H9 (cell line): ENCODE data around the gene C20orf202. TPM values are rescaled to one million over a fixed set of nuclear protein-coding genes. Genes with fewer than 3 reads are reported as not detected.
"Not testable (repeated sequence)": the region's sequence is repeated elsewhere in the genome, so short reads cannot be mapped to it uniquely, and the experiment has no call there.

Experiments
- DNase-seq: peaks from one replicate; pipeline ENCODE4 v3.0.0-alpha.2; 2017
- H2AFZ ChIP-seq: one replicate; pipeline ENCODE4 v1.6.1; 2013; ENCODE audit warnings: mild to moderate bottlenecking, low read length, control low read depth, moderate library complexity
- H2AK5ac ChIP-seq: 2 replicates; pipeline ENCODE4 v1.6.1; 2013; ENCODE audit warnings: low read length, control low read depth, mixed read lengths; ENCODE audit not compliant: insufficient read length
- H2BK120ac ChIP-seq: one replicate; pipeline ENCODE4 v1.6.1; 2013; ENCODE audit warnings: low read depth, mild to moderate bottlenecking, low read length, control low read depth, inconsistent platforms; ENCODE audit not compliant: poor library complexity, severe bottlenecking
- H2BK12ac ChIP-seq: 2 replicates; pipeline ENCODE4 v1.6.1; 2013; ENCODE audit warnings: low read length, control low read depth, mixed read lengths, low read depth; ENCODE audit not compliant: insufficient read length
- H2BK15ac ChIP-seq: 2 replicates; pipeline ENCODE4 v1.6.1; 2013; ENCODE audit warnings: low read depth, low read length, control low read depth
- H2BK20ac ChIP-seq: one replicate; pipeline ENCODE4 v1.6.1; 2013; ENCODE audit warnings: low read depth, mild to moderate bottlenecking, low read length, control low read depth, inconsistent platforms; ENCODE audit not compliant: poor library complexity, severe bottlenecking
- H2BK5ac ChIP-seq: 2 replicates; pipeline ENCODE4 v1.6.1; 2013; ENCODE audit warnings: low read length, control low read depth, mixed read lengths; ENCODE audit not compliant: insufficient read length
- H3K14ac ChIP-seq: 2 replicates; pipeline ENCODE4 v1.6.1; 2013; ENCODE audit warnings: low read length, control low read depth; ENCODE audit not compliant: insufficient read depth
- H3K18ac ChIP-seq: 2 replicates; pipeline ENCODE4 v1.6.1; 2013; ENCODE audit warnings: low read depth, mild to moderate bottlenecking, mixed read lengths, low read length, control low read depth; ENCODE audit not compliant: insufficient read length
- H3K23ac ChIP-seq: 2 replicates; pipeline ENCODE4 v1.6.1; 2013; ENCODE audit warnings: low read length, control low read depth, mixed read lengths, low read depth; ENCODE audit not compliant: insufficient read length
- H3K23me2 ChIP-seq: 2 replicates; pipeline ENCODE4 v1.6.1; 2013; ENCODE audit warnings: low read depth, mild to moderate bottlenecking, mixed read lengths, low read length, control low read depth; ENCODE audit not compliant: insufficient read length, poor library complexity, severe bottlenecking
- H3K27ac ChIP-seq: 2 replicates; pipeline ENCODE4 v1.5.1; 2013; ENCODE audit warnings: low read length, control low read depth, mixed read lengths, low read depth; ENCODE audit not compliant: insufficient read length
- H3K27me3 ChIP-seq: 2 replicates; pipeline ENCODE4 v1.6.1; 2013; ENCODE audit warnings: low read length, control low read depth, inconsistent platforms; ENCODE audit not compliant: insufficient read depth
- H3K4ac ChIP-seq: 2 replicates; pipeline ENCODE4 v1.6.1; 2013; ENCODE audit warnings: low read depth, mild to moderate bottlenecking, control low read depth, inconsistent platforms, low read length, moderate library complexity
- H3K4me1 ChIP-seq: 2 replicates; pipeline ENCODE4 v1.6.1; 2013; ENCODE audit warnings: low read length, control low read depth, inconsistent platforms; ENCODE audit not compliant: insufficient read depth
- H3K4me2 ChIP-seq: 2 replicates; pipeline ENCODE4 v1.6.1; 2013; ENCODE audit warnings: low read length, control low read depth, mixed read lengths; ENCODE audit not compliant: insufficient read length, insufficient read depth
- H3K56ac ChIP-seq: 2 replicates; pipeline ENCODE4 v1.6.1; 2013; ENCODE audit warnings: low read depth, mild to moderate bottlenecking, mixed read lengths, low read length, control low read depth; ENCODE audit not compliant: insufficient read length
- H3K79me1 ChIP-seq: 2 replicates; pipeline ENCODE4 v1.6.1; 2013; ENCODE audit warnings: low read depth, mild to moderate bottlenecking, moderate library complexity, low read length, control low read depth, inconsistent platforms; ENCODE audit not compliant: insufficient read depth, poor library complexity, severe bottlenecking
- H3K79me2 ChIP-seq: 2 replicates; pipeline ENCODE4 v1.6.1; 2013; ENCODE audit warnings: low read length, control low read depth, inconsistent platforms; ENCODE audit not compliant: insufficient read depth
- H3K9ac ChIP-seq: 2 replicates; pipeline ENCODE4 v1.6.1; 2013; ENCODE audit warnings: low read length, control low read depth, mixed read lengths; ENCODE audit not compliant: insufficient read length; ENCODE audit errors: extremely low read depth
- H3K9me3 ChIP-seq: one replicate; pipeline ENCODE4 v1.6.1; 2013; ENCODE audit warnings: low read depth, low read length, inconsistent platforms; ENCODE audit not compliant: control insufficient read depth
- H3T11ph ChIP-seq: one replicate; pipeline ENCODE4 v1.6.1; 2013; ENCODE audit warnings: mild to moderate bottlenecking, low read length, control low read depth, inconsistent platforms
- H4K20me1 ChIP-seq: one replicate; pipeline ENCODE4 v1.6.1; 2013; ENCODE audit not compliant: control insufficient read depth, insufficient read length, insufficient read depth
- H4K5ac ChIP-seq: 2 replicates; pipeline ENCODE4 v1.6.1; 2013; ENCODE audit warnings: low read depth, mild to moderate bottlenecking, mixed read lengths, low read length, control low read depth; ENCODE audit not compliant: insufficient read length
- H4K8ac ChIP-seq: replicated peaks from 2 replicates; pipeline ENCODE4 v1.6.1; 2013; ENCODE audit warnings: low read length, control low read depth, mixed read lengths, low read depth; ENCODE audit not compliant: insufficient read length
- H4K91ac ChIP-seq: 2 replicates; pipeline ENCODE4 v1.6.1; 2013; ENCODE audit warnings: low read depth, mild to moderate bottlenecking, moderate library complexity, mixed read lengths, low read length, control low read depth; ENCODE audit not compliant: insufficient read length
- H3K27ac Mint-ChIP-seq, 3 experiments: 2 replicates in 2 of 3; 3 replicates in 1 of 3; pipeline ENCODE4 v1.8.0; 2020 to 2021; ENCODE audit warnings: mixed read lengths in 3 of 3, mild to moderate bottlenecking in 1 of 3, moderate library complexity in 1 of 3
- H3K27me3 Mint-ChIP-seq: 2 replicates; pipeline ENCODE4 v1.8.0; 2021; ENCODE audit warnings: low read depth, mild to moderate bottlenecking, moderate library complexity, mixed read lengths
- H3K36me3 Mint-ChIP-seq, 3 experiments: 2 replicates in 2 of 3; 3 replicates in 1 of 3; pipeline ENCODE4 v1.8.0; 2020 to 2021; ENCODE audit warnings: low read depth in 3 of 3, mixed read lengths in 3 of 3; ENCODE audit not compliant: insufficient read depth in 1 of 3
- H3K4me1 Mint-ChIP-seq, 2 experiments: 2 replicates each; pipeline ENCODE4 v1.8.0; 2020; ENCODE audit warnings: mixed read lengths in 2 of 2
- H3K4me3 Mint-ChIP-seq, 2 experiments: 2 replicates in 1 of 2; 3 replicates in 1 of 2; pipeline ENCODE4 v1.8.0; 2020 to 2021; ENCODE audit warnings: mild to moderate bottlenecking in 2 of 2, mixed read lengths in 2 of 2, moderate library complexity in 1 of 2
- H3K9me3 Mint-ChIP-seq, 2 experiments: 2 replicates in 1 of 2; 3 replicates in 1 of 2; pipeline ENCODE4 v1.8.0; 2020; ENCODE audit warnings: mild to moderate bottlenecking in 2 of 2, mixed read lengths in 2 of 2, moderate library complexity in 1 of 2
- CTCF ChIP-seq: fragments of 200-600 bp; sonication (generic); conservative IDR thresholded peaks from 3 replicates; pipeline ENCODE4 v1.8.0; 2021; ENCODE audit warnings: antibody characterized with exemption, mild to moderate bottlenecking
- WGBS: extraction: QIAGEN DNeasy Blood & Tissue Kit; methylation state at CpG from one replicate; pipeline ENCODE4 v1.1.7; 2013; ENCODE audit warnings: missing lambda C conversion rate, low lambda C conversion rate, mixed read lengths; ENCODE audit not compliant: insufficient read length; ENCODE audit errors: extremely low coverage; 5-methylcytosine and 5-hydroxymethylcytosine counted together
- total RNA-seq: library from RNA; stranded (reverse); gene quantifications from 2 replicates; pipeline ENCODE4 v1.2.1, GENCODE V29; 2021

C20orf202 gene
- total RNA-seq, 1 experiment from 2014 or later: 0.13 TPM

DNA sequence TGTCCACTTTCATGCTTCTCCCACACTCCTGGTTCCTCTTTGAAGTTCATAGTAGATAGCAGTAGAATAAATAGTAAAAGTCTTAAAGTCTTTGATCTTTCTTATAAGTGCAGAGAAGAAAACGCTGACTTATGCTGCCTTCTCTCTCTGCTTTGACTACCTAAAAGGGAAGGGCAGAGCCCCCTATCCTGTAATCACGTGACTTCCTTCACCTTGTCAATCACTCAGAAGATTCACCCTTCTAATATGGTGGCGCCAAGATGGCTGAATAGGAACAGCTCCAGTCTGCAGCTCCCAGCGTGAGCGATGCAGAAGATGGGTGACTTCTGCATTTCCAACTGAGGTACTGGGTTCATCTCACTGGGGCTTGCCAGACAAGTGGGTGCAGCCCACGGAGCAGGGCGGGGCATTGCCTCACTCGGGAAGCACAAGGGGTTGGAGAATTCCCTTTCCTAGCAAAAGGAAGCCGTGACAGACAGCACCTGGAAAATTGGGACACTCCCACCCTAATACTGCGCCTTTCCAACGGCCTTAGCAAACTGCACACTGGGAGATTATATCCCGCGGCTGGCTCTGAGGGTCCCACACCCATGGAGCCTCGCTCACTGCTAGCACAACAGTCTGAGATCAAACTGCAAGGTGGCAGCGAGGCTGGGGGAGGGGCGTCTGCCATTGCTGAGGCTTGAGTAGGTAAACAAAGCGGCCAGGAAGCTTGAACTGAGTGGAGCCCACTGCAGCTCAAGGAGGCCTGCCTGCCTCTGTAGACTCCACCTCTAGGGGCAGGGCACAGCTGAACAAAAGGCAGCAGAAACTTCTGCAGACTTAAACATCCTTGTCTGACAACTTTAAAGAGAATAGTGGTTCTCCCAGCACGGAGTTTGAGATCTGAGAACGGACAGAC, 13.5 kb downstream of the C20orf202 start:
- not testable (repeated sequence) for H2AFZ ChIP-seq, H3K23ac ChIP-seq, H2BK120ac ChIP-seq, H4K91ac ChIP-seq, H3K4me1 ChIP-seq, H3K4me2 ChIP-seq, H3K56ac ChIP-seq, H3K36me3 Mint-ChIP-seq, H3K14ac ChIP-seq, H3K27me3 ChIP-seq, DNase-seq, H3K9ac ChIP-seq, H3T11ph ChIP-seq, H3K23me2 ChIP-seq, H3K27ac ChIP-seq, H3K18ac ChIP-seq, H3K79me2 ChIP-seq, H3K4me3 Mint-ChIP-seq, H4K8ac ChIP-seq, H3K9me3 ChIP-seq, H3K79me1 ChIP-seq, H2BK15ac ChIP-seq, H4K20me1 ChIP-seq, H2BK5ac ChIP-seq, H2AK5ac ChIP-seq, H2BK12ac ChIP-seq, H2BK20ac ChIP-seq, H4K5ac ChIP-seq, H3K4ac ChIP-seq
- WGBS: no CpG with 5 or more reads among the region's 19 CpGs
- Mint-ChIP-seq H3K27me3 (peaks cover 44% of the 10 kb centered on the region), H3K27ac (peak overlapping the region in 1 of 3 experiments; percentile 63; a peak in 1 of 7 replicates), H3K4me1 (peaks cover 34 to 37% of the 10 kb centered on the region in 2 experiments), H3K9me3 (peaks cover 23 to 28% of the 10 kb centered on the region in 2 experiments)
- peak; percentile 29; the same call in 2 of the 3 replicates for TF ChIP-seq CTCF

DNA sequence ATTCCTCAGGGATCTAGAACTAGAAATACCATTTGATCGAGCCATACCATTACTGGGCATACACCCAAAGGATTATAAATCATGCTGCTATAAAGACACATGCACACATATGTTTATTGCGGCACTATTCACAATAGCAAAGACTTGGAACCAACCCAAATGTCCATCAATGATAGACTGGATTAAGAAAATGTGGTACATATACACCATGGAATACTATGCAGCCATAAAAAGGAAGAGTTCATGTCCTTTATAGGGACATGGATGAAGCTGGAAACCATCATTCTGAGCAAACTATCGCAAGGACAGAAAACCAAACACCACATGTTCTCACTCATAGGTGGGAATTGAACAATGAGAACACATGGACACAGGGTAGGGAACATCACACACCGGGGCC, 19.5 kb downstream of the C20orf202 start:
- H4K8ac ChIP-seq: not testable (repeated sequence)

More for the DNA sequence above, 19.5 kb downstream of the C20orf202 start:
- WGBS: no CpG with 5 or more reads among the region's 4 CpGs
- H2BK5ac ChIP-seq, H2BK120ac ChIP-seq, H3K27ac ChIP-seq, H3K23me2 ChIP-seq, H3K23ac ChIP-seq, H3K4me2 ChIP-seq, DNase-seq, H3K4me1 ChIP-seq, H3K4me3 Mint-ChIP-seq, H3K56ac ChIP-seq, H4K20me1 ChIP-seq, H3K18ac ChIP-seq, H3K9ac ChIP-seq, H2BK20ac ChIP-seq, H4K5ac ChIP-seq, H3K36me3 Mint-ChIP-seq, H2AK5ac ChIP-seq, H3K4ac ChIP-seq, H3K14ac ChIP-seq, H3K27me3 ChIP-seq, H2AFZ ChIP-seq, H3K27ac Mint-ChIP-seq, H2BK12ac ChIP-seq, H3K9me3 ChIP-seq, H3K79me1 ChIP-seq, H3T11ph ChIP-seq, H3K4me1 Mint-ChIP-seq, H3K79me2 ChIP-seq, H4K91ac ChIP-seq, H2BK15ac ChIP-seq: not testable (repeated sequence)
- peaks cover 17 to 20% of the 10 kb centered on the region in 2 experiments for H3K9me3 Mint-ChIP-seq
- peaks cover 68% of the 10 kb centered on the region for H3K27me3 Mint-ChIP-seq
